Urothelium cell line (cell line): ENCODE data around the gene CACNA1I.

Experiments used
- DNase-seq: peaks from one replicate; pipeline ENCODE4 v3.0.0; 2011; ENCODE audit warnings: low spot score, mixed read lengths
- FAIRE-seq: peaks from 2 replicates; lab custom pipeline; 2011; peaks lifted over from hg19 to GRCh38; lab: Jason Lieb, UNC

Gene CACNA1I

GRCh38 chr22:39686776-39687525 lies 116.4 kb downstream of the CACNA1I start:
- DNase-seq, result no peak
- no peak for FAIRE-seq

GRCh38 chr22:39688186-39688785 lies 117.7 kb downstream of the CACNA1I start:
- no peak for FAIRE-seq
- DNase-seq, result no peak

GRCh38 chr22:39689421-39689820 lies 118.9 kb downstream of the CACNA1I start:
- no peak for DNase-seq
- FAIRE-seq, result no peak

GRCh38 chr22:39690881-39691605 lies 120.5 kb downstream of the CACNA1I start:
- DNase-seq (peak; percentile 64), FAIRE-seq (peak; percentile 67)

GRCh38 chr22:39693943-39694500 lies 123.5 kb downstream of the CACNA1I start:
- FAIRE-seq (no peak), DNase-seq (no peak)

GRCh38 chr22:39697790-39698430 lies 127.4 kb downstream of the CACNA1I start:
- DNase-seq, result no peak
- FAIRE-seq, result no peak

- no peak for DNase-seq
Observed at GRCh38 chr22:39699631-39700360, 129.2 kb downstream of the CACNA1I start.

GRCh38 chr22:39700565-39700964 lies 130.0 kb downstream of the CACNA1I start:
- DNase-seq (no peak), FAIRE-seq (no peak)

More at GRCh38 chr22:39699631-39700360, 129.2 kb downstream of the CACNA1I start:
- no peak for FAIRE-seq

- no peak for FAIRE-seq
Observed at GRCh38 chr22:39703091-39703490, 132.5 kb downstream of the CACNA1I start.

GRCh38 chr22:39703928-39704639 lies 133.5 kb downstream of the CACNA1I start:
- FAIRE-seq, result no peak

More at GRCh38 chr22:39703091-39703490, 132.5 kb downstream of the CACNA1I start:
- no peak for DNase-seq

GRCh38 chr22:39705386-39705785 lies 134.8 kb downstream of the CACNA1I start:
- FAIRE-seq (no peak), DNase-seq (no peak)

More at GRCh38 chr22:39703928-39704639, 133.5 kb downstream of the CACNA1I start:
- no peak for DNase-seq

GRCh38 chr22:39706376-39707140 lies 136.0 kb downstream of the CACNA1I start:
- FAIRE-seq (no peak), DNase-seq (no peak)

GRCh38 chr22:39707351-39707750 lies 136.8 kb downstream of the CACNA1I start:
- DNase-seq (no peak), FAIRE-seq (no peak)

GRCh38 chr22:39707816-39708215 lies 137.3 kb downstream of the CACNA1I start:
- DNase-seq (no peak), FAIRE-seq (no peak)

- FAIRE-seq (no peak), DNase-seq (no peak)
Observed at GRCh38 chr22:39710380-39711150, 140.0 kb downstream of the CACNA1I start.

- FAIRE-seq (no peak), DNase-seq (no peak)
Observed at GRCh38 chr22:39712081-39712480, 141.5 kb downstream of the CACNA1I start.

- DNase-seq (no peak), FAIRE-seq (peak; percentile 13)
Observed at GRCh38 chr22:39712751-39713525, 142.4 kb downstream of the CACNA1I start.
